ENCODE results near the gene LCN6. TPM values are rescaled to one million over a fixed set of nuclear protein-coding genes. Genes with fewer than 3 reads are reported as not detected.

LCN6 gene
- total and polyA plus RNA-seq, 8 donors: 0.38 to 18.9 TPM; not detected in 6

DNA sequence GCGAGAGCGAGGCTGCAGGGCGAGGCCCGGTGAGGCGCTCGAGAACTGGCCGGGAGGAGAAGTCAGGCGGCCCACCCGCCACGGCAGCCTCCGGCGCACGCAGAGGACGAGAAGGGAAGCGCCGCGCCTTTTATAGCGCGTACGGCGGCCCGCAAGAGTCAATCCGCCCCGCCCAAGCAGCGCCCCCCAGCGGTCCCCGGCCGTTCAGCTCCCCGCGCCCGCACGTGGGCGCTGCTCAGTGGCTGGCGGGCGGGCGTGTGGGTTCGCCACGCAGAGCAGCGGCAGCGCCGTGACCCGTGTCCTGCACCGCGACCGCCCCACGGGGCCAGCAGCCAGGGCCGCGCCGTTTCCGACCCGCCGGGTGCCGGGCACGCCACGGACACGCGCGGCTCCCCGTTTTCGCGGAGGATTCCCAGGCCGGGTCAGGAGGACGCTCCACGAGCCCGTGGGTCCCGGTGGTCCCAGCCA lies 20.2 kb downstream of the LCN6 start:
- Histone ChIP-seq H3K4me1 (peaks cover 19 to 55% of the 10 kb centered on the region in 2 donors), H3K36me3 (peaks cover 0 to 37% of the 10 kb centered on the region in 2 donors), H3K27me3 (peaks cover 0 to 8% of the 10 kb centered on the region in 2 donors), H3K4me3 (peak overlapping the region; percentile 83 to 91), H3K9me3 (no peaks in the 10 kb centered on the region), H3K27ac (peak overlapping the region; percentile 57 to 83)
- DNase-seq: peak; percentile 85 to 96 (median 90)
- ATAC-seq: peak; percentile 89
- TF ChIP-seq, protein P1, sequence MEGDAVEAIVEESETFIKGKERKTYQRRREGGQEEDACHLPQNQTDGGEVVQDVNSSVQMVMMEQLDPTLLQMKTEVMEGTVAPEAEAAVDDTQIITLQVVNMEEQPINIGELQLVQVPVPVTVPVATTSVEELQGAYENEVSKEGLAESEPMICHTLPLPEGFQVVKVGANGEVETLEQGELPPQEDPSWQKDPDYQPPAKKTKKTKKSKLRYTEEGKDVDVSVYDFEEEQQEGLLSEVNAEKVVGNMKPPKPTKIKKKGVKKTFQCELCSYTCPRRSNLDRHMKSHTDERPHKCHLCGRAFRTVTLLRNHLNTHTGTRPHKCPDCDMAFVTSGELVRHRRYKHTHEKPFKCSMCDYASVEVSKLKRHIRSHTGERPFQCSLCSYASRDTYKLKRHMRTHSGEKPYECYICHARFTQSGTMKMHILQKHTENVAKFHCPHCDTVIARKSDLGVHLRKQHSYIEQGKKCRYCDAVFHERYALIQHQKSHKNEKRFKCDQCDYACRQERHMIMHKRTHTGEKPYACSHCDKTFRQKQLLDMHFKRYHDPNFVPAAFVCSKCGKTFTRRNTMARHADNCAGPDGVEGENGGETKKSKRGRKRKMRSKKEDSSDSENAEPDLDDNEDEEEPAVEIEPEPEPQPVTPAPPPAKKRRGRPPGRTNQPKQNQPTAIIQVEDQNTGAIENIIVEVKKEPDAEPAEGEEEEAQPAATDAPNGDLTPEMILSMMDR (IDR thresholded peaks at IDR 0.05): peak; percentile 88 to 90
- intact Hi-C loops (cut with DNase I): no loop called here

DNA sequence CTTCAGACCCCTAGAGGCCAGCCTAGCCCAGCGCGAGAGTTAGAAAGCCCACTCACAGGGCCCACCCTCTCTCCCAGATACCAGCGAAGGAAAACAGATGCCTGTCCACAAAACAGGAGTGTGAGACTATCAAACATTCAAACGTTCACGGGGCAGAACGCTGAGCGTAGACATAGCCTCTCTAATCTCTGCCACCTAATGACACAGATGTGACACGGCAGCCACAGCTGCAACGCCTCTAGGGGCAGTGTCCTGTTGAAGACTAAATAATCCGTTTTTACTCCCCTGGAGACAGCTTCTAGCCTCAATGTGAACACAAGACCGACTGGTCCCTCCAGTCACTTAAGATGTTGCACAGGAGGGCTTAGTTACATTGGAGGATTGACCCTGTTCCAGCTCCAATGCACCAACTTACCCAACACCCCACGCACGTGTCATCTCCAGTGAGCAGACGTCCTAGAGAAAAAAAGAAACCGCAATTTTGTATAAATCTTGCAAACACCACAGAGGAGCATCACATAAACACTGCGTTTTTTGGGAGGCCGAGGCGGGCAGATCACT lies 21.6 kb downstream of the LCN6 start:
- Histone ChIP-seq H3K4me1 (peaks cover 19 to 69% of the 10 kb centered on the region in 2 donors), H3K36me3 (peaks cover 0 to 51% of the 10 kb centered on the region in 2 donors), H3K9me3 (no peaks in the 10 kb centered on the region), H3K27ac (peak overlapping the region in 1 of 2 donors; percentile 26), H3K4me3 (peak overlapping the region; percentile 83 to 91), H3K27me3 (peaks cover 0 to 8% of the 10 kb centered on the region in 2 donors)
- peak; percentile 32 for ATAC-seq
- intact Hi-C loops (cut with DNase I): no loop called here
- no peak for DNase-seq
- TF ChIP-seq, protein P1 (IDR thresholded peaks at IDR 0.05): peak in 1 of 2 donors; percentile 27

DNA sequence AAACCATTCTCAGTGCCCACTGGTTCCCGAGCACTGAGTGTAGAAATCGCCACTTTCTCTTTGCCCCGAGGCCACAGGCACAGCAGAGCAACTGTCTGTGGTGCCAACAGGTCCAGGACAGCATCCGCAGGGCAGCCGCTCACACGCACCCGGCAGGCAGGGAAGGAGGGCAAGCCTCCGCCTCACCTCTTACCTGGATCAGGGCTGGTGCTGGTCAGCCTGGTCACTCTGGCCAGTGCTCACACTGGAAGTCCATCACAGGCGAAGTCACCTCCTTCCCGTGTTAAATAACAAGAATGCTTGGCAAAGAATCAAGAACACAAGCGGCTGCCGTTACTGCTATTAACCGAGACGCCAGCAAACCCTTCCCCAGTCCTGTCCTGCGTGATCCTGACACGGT lies 22.2 kb downstream of the LCN6 start:
- Histone ChIP-seq H3K4me3 (peak overlapping the region; percentile 83 to 91), H3K9me3 (no peaks in the 10 kb centered on the region), H3K27me3 (peaks cover 0 to 8% of the 10 kb centered on the region in 2 donors), H3K4me1 (peaks cover 19 to 75% of the 10 kb centered on the region in 2 donors), H3K36me3 (peaks cover 0 to 57% of the 10 kb centered on the region in 2 donors), H3K27ac (no peak overlapping the region)
- ATAC-seq (no peak), DNase-seq (no peak)
- intact Hi-C loops (cut with DNase I): no loop called here
- TF ChIP-seq, protein P1 (IDR thresholded peaks at IDR 0.05): no peak

DNA sequence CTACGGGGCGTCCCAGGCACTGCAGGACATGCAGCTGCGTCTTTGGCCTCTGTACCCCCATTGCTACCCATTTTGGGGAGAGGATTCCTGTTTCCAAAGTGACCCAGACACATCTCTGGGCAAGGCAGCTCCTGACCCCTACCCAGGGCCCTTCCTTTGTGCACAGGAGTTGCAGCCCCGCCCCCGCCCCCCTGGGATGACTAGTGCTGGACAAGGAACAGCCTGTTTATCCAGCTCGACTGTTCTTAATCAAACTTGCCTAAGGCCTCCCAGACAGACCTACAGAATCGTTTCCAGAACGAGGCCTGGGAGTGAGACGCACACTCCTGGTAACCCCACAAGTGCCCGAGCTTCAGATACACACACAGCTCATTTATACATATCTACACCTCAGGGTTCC lies 22.7 kb downstream of the LCN6 start:
- Histone ChIP-seq H3K27ac (no peak overlapping the region), H3K4me1 (peaks cover 19 to 80% of the 10 kb centered on the region in 2 donors), H3K36me3 (peaks cover 0 to 62% of the 10 kb centered on the region in 2 donors), H3K4me3 (peak overlapping the region in 1 of 2 donors; percentile 83), H3K9me3 (no peaks in the 10 kb centered on the region), H3K27me3 (peaks cover 0 to 8% of the 10 kb centered on the region in 2 donors)
- TF ChIP-seq, protein P1 (IDR thresholded peaks at IDR 0.05): no peak
- intact Hi-C loops (cut with DNase I): no loop called here
- ATAC-seq (peak; percentile 7), DNase-seq (no peak)

DNA sequence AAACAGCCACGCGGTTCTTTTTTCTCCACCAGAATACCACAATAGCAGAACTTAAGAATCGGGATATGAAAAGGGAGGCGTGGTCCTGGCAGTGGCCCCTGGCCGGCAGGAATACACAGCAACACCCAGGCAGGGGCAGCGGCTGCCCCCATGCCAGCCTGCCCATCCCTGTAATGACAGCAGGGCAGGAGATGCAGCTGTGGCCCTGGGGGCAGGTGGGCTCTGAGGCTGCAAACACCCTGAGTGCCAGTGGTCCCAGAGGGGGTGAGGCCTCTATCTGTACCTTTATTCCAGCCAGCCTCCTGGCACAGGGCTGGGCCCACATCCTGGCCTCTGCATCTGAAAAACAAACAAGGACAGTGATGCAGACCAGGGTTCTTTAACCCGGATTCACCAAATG lies 23.6 kb downstream of the LCN6 start:
- Histone ChIP-seq H3K4me1 (peaks cover 19 to 86% of the 10 kb centered on the region in 2 donors), H3K9me3 (no peaks in the 10 kb centered on the region), H3K4me3 (peak overlapping the region in 1 of 2 donors; percentile 83), H3K27ac (no peak overlapping the region), H3K27me3 (peaks cover 0 to 8% of the 10 kb centered on the region in 2 donors), H3K36me3 (peaks cover 0 to 63% of the 10 kb centered on the region in 2 donors)
- TF ChIP-seq, protein P1 (IDR thresholded peaks at IDR 0.05): no peak
- ATAC-seq (no peak), DNase-seq (no peak)
- intact Hi-C loops (cut with DNase I): no loop called here

Data from left lung (tissue), 10 donors.